ENCODE results near the gene TEDDM1.
"Not testable (repeated sequence)": the region's sequence is repeated elsewhere in the genome, so short reads cannot be mapped to it uniquely, and the experiment has no call there.

Gene TEDDM1, protein sequence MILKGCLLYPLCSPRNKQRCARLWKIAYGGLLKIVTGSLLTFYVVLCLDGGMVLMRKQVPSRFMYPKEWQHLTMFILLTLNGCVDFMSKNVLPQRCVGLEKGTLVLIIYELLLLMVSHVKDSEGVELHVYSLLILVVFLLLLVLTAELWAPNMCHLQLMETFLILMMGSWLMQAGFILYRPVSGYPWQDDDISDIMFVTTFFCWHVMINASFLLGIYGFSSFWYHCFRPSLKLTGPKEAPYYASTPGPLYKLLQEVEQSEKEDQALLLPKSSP

DNA sequence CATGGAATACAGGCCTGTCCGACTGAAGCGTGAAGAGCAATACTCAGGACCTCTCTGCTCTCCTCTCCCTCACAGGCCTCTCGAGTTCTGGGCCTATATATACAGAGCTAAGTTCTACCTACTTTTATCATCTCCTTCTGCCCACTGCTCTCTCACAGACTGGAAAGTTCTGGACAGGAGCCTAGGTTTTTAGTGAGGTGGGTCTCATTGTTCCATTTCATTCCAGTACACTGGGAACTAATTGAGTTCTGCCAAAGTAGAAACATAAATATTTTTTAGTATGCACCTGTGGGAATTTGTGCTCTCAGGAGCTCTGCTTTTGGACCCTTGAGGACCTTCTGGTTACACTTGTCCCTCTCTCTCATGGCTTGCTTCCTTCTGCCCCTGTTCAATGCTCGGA lies at the start of gene TEDDM1:
TSS of gene TEDDM1 (minus strand) at position 101 of the 400 bp plus-strand sequence. CDS start 182 bp downstream, outside the sequence.
- DNase-seq: no peak

DNA sequence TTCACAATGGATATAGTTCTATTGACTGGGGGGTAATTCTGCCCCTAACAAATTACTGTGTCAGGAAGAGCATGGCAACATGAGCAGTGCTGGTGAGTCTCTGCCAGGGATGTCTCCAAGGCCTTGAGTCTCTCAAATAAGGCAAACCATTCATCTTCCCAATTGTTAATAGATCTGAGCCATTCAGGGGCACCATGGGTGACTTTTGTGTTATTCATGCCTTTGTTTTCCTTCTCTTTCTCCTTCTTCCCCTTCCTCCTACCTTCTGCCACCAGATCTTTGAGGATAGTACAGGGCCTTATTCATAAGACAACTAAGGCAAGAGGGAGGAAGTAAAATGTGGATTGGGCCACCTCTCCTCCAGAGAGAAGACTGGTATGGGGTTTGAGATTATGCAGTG lies 49.6 kb upstream of the TEDDM1 start, which contains the start of gene RGSL1:
TSS of gene RGSL1 (plus strand) at position 60 of the 400 bp plus-strand sequence. CDS start at position 80, 20 bp downstream.
- DNase-seq: no peak

DNA sequence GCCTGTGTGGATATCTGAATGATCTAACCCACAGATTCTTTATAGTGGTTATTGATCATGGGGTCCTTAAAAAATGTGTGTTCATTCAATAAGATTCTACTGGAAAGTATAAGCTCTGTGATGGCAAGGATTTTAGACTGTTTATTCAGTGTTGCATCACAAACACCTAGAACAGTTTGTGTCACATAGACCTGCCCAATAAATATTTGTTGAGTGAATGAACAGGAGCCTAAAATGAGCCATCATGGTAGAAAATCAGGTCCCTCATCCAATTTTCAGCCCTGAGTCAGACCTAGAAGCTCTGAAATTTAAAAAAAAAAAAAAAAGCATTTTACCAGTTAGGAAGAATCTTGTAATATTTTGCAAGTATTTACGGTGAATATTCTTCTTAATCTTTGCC lies 47.2 kb upstream of the TEDDM1 start:
- no peak for DNase-seq

DNA sequence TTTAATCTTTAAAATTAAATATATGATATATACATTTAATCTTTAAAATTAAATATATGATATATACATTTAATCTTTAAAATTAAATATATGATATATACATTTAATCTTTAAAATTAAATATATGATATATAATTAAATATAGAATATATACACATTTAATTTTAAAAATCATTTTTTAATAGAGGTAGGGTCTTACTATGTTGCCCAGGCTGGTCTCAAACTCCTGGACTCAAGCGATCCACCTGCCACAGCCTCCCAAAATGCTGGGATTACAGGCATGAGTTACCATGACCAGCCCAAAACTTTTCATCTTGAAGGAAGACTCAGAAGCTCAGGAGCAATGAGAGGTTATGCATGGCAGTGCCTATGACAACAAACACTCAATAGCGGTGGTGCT lies 46.7 kb upstream of the TEDDM1 start:
- DNase-seq: not testable (repeated sequence)

DNA sequence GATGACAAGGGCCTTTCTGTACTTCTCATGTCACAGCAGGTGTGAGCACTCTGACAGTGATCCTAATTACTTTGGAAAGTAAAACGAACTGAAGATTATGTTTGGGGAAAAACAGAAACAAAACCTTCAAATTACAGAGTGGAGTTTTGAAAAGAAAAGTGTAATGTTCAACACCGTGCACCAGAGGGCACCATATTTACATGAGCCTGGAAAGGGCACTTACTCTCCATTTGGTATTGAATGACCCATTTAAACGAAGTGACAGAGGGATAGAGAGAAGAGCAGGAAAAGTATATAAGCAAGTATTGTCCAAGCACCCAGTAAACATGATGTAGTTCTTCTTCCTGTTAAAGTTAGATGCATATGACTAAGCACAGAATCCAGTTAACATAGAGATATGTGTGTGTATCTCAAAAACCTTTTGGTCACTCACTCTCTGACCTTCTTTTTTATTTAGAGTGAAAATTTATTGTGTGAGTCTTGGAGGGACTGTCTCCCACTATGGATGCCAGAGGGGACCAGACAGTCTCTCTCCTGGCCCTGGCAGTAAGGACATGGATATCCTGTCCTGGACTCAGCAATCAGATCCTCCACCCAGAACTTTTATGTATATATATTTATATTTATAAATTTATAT lies 45.7 kb upstream of the TEDDM1 start:
- peak in 1 of 2 donors; percentile 43 for DNase-seq

DNA sequence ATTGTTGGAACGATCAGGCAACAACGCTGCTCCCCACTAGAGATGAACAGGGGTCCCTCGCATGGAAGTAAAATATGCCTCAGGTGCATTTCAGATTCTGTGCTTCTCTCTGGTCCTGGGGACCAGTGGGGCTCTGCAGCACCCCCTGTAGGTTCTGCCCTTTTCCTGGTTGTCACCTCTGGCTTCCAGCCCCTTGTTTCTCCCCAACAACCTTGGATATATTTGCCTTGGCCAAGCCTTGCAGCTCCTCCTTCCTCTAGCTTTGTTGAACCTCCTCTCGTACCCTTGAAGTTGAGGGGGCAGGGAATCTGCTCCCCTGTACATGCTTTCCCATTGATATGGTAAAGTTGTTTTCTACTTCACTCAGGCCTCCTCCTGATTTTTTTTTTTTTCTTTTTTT lies 44.0 kb upstream of the TEDDM1 start:
- no peak for DNase-seq

DNA sequence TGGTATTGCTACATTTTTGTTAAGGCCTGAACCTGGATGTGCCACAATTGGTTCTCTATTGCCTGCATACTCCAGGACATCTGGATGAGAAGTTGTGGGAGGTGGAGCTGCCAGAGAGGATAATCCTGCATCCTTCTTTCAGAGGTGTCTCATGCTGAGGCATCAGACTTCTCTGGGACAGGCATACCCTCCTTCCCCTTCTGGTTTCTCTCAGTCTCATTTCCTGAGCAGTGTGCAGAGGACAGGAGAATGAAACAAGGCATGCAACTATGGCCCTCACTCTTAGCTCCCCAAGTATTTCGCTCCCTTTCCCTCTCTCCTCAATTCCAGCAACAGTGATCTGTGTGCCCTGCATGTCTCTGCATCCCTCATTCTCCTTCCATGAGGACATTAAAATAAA lies 41.9 kb upstream of the TEDDM1 start:
- DNase-seq: no peak

DNA sequence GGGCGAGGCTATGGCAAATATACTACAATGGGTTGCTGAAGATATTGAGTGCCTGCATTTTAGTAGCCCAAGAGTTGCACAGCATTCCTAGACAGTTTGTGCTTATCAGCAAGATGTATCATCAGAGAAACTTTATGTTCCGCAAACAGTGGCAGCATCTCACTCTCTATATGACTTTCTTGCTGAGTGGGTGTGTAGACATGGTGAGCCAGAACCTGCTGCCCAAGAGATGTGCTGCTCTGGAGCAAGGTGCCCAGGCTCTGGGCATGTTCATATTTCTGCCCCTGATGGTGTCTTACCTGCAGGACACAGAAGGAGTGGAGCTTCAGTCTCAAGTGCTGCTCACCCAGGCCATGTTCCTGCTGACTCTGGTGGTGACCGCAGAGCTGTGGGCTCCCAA lies 41.3 kb upstream of the TEDDM1 start:
- DNase-seq: no peak

DNA sequence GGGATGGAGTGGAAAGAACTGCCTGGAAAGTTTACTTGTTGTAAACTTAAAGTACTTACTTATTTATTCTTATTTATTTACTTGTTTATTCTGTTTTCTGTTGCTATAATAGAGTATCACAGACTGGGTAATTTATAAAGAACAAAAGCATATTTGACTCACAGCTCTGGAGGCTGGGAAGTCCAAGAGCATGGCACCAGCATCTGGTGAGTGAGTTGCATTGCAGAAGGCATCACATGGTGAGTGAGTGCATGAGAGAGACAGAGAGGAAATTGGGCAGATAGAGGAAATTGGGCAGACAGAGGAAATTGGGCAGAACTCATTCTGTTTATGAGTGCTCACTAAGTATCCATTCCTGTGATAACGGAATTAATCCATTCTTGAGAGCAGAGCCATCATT lies 37.9 kb upstream of the TEDDM1 start:
- DNase-seq: no peak

DNA sequence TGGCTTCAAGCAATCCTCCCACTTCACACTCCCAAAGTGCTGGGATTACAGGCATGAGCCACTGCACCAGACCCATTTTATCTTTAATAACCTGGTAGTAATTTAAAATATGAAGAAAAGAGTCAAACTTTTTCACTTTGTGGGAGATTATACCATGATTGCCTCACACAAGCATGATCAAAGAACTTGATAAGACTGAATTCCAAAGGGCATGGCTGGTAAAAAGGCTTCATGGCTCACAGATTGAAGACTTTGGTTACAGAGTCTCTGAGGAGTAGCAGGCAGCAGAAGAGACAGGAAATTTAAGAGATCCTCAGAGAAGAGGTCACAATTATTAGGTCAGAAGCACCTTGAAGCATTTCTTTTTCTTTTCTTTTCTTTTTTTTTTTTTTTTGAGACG lies 33.1 kb upstream of the TEDDM1 start:
- no peak for DNase-seq

DNA sequence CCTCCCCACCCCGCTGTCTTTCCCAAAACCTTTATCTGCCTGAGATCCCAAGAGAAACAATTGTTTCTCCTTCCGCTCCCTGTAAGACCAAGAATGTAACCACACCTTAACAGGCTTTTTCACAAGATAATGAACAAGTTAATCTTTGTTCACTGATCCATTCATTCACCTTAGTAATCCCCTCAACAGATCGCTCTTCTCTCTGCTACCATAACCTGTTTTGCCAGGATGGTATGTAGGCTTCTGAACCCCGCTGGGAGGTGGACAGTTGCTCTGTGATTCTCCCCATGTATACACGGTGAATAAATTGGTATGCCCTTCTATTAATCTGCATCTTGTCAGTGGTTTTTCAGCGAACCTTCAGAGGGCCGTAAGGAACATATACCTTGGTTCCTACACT lies 30.8 kb upstream of the TEDDM1 start:
- DNase-seq: no peak

DNA sequence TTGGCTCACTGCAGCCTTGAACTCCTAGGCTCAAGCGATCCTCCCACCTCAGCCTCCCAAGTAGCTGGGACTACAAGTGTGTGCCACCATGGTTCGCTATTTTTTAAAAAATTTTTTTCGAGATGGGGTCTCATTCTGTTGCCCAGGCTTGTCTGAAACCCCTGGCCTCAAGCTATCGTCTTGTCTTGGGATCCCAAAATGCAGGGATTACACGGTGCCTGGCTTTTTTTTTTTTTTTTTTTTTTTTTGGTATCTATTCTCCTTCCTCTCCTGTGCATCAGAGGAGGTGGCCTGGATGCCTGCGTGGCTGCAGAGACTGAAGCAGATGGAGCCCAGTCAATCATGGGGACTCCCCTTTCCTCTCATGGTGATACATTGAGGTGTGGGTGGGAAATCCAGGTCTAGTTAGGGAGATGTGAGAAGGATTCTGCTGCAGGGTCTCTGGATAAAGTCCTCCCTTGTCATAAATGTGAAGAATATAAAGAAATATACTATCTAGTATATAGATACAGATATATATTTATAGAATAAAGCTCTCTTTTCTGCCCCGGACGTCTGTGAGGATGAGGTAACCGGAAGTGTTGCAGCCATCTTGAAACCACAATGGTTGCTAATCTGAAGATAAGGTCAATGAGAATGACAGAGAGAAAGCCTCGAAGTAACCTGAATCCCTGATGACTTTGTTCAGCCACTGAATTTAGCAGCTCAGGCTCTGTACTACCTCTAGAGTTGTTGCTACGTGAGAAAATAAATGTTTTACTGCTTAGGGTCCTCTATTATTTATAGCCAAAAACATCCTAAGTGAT lies 30.0 kb upstream of the TEDDM1 start:
- DNase-seq: peak; percentile 21 to 57

DNA sequence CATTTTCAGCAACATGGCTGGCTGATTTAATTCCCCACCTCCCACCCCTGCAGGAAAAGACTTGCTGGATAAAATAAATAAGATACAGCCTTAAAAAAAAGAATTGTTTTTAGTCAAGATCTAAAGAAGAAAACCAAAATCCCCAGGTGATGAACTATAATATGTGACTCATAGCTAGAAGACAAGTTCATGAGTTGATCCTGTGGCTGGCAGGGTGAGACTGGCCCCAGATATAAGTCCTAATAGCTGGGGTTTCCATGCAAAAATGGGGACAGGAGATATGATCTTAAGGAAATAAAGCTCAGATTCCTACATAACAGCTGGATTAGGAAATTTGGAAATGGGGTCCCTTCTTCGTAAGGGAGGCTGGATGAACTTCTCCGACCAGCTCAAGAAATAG lies 27.6 kb upstream of the TEDDM1 start:
- DNase-seq: no peak

DNA sequence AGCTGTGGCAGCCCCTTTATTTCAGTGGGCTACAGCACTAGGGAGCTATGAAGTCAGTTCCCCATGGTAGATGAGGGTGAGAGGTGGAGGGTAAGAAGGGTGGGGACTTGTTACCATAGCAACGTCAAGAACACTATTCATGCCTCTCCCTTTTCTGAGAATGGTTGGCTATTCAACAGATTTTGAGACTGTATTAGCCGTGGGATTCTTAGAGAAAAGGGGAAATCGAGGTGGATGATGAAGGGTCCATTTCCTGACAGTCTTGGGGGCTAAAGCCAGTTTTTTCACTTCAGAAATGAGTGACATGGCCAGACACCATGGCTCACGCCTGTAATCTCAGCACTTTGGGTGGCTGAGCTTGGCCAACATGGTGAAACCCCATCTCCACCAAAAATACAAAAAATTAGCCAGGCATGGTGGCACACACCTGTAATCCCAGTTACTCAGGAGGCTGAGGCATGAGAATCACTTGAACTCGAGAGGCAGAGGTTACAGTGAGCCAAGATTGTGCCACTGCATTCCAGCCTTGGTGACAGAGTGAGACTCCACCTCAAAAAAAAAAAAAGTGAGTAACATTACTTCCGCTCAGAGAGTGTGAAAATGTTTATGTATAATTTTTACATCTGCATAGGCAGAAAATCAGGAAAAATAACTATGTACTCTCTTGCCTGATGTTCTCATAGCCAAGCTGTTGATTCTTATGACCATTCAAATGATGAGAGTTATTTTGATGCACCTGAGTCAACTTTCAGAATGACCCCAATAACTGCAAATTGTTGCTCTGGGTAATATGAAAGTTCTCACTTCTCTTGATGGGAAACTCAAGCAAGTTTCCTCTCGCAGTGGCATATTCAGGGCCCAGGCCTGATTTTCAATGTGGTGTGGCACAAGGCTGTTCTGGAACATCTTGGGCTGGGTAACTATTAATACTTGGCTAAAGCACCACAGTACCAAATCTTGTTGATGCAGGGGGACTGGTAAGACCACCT lies 26.3 kb upstream of the TEDDM1 start:
- no peak for DNase-seq

DNA sequence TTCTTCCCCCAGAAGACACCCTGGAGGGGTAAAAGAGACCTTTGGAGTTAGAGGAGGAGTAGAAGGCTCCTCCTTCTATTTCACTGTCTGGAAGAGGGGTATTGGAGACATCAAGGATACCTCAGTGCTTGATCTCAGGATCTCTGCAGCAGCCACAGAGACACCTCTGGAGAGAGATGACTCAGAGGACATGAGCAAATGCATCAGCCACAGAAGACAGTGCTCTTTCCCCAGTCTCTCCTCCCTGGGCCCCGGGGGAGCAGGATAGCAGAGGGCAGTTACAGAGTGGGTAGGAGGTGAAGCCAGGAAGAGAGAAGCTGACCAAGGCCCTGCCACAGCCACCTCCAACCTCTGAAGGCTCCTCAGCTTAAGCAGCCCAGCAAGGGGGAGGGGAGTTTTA lies 15.3 kb upstream of the TEDDM1 start:
- DNase-seq: no peak

DNA sequence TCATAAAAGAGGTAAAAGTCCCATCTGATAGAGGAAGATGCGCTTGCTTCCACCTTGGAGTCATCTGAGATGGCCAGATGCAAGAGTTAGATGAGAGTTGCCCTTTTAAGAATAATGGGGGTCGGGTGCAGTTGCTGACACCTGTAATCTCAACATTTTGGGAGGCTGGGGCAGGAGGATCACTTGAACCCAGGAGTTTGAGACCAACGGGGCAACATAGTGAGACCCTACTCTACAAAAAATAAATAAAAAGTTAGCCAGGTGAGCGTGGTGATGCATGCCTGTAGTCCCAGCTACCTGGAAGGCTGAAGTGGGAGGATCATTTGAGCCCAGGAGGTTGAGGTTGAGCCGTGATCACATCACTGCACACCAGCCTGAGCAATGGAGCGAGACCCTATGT lies 13.5 kb upstream of the TEDDM1 start:
- no peak for DNase-seq

DNA sequence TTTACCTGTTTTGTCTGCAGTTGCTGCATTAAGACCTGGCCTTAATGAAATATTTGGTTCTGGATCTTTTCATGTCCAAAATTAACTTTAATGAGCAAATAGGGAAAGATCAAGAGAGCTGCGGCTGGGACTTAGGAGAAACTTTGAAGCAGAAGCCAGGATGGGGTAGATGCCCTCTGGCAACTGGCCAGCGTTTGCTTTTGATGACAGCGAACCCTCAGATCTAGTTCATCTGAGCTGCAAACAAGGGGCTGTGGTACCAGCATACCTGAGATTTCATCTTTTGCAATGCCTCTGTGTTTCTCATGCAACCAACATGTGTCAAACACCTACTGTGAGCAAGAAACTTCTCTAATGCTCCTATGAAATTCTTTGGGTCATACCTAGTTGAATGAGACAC lies 13.0 kb upstream of the TEDDM1 start:
- DNase-seq: no peak

DNA sequence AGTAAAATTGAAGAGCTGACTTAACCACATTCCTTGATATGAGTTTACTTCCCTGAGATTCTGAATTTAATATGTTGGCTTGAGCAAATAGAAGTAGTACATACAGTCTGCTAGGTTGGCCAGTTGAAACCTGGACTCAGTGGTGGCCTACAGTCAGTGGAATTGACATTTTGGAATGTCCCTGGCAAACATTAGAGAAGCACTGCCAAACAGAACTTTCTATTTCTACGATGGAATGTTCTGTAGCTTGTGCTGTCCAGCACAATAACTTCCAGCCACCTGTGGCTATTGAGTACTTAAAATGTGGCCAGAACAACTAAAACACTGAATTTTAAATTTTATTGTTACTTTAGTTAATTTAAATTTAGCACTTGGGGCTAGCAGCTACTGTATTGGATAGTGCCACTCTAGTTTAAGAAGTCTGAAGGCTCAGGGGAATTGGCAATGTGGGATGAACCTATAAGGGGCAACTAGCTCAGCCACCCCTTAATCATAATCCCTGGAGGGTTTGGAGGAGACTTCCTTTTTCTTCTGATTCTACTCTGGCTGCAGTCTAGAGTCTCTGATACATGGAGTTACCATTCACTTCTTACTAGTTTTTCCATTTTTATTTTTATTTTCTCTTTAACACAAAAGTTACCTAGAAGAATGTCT lies 10.3 kb upstream of the TEDDM1 start:
- DNase-seq: no peak

DNA sequence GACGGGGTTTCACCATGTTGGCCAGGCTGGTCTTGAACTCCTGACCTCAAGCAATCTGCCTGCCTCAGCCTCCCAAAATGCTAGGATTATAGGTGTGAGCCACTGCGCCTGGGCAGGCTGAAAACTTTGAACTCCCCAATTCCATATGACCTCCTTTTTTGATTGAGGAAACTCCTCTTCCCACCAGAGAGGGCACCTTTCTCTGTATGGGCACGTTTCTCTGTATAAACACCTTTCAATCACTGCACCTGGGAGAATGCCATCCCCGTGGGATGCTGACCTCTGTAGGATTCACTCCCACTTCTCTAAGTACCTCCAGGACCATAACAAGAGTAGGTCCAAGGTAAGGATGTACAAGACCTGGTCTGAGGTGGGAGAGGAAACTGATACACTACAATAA lies 9.7 kb upstream of the TEDDM1 start:
- DNase-seq: no peak

DNA sequence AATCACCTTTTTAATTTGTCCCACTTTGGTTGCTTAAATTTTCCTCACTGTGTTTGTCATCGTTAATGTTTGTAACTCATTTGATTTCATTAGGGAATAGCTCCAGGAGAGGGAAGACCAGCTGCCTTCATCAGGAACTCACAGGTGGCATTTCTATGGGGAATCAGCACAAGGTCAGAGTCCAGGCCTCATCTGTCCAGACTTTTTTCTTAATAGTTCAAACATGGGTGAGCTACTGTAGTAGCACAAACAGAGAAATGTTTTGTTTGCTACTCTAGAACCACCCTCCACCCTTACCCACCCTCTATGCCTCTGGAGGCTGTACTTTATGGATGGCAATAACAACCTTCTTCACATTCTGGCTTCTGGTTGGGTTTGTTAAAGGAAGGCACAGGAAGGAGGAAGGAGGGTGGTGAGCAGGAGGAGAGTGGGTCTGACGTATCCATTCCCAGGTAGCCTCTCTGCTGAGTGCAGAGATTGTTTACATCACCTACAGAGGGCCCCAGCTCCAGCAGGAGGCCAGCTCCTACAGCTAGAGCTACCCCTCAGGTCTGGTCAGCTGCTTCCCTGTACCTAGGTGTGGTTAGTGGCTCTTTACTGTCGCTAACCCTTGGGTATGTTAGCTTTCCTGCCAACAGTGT lies 8.1 kb upstream of the TEDDM1 start:
- DNase-seq: no peak

DNA sequence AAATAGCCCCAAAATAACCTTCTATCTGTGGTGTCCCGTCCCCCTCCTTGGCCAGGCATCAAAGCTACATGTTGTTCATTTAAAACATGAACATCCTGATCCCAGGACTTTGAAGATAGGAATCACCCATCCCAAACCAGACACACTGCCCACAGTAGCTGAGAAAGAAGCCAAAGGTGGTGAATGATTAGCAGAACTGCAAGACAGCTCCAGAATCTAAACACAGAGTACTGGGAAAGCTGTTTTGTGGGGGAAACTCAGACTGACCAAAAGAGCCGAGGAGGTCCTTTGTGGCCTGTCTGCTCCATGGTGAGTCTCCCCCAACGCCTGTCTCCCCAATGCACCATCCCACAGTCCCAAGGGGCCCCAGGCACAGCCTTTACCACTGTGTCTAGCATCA lies 7.3 kb upstream of the TEDDM1 start:
- DNase-seq: no peak

DNA sequence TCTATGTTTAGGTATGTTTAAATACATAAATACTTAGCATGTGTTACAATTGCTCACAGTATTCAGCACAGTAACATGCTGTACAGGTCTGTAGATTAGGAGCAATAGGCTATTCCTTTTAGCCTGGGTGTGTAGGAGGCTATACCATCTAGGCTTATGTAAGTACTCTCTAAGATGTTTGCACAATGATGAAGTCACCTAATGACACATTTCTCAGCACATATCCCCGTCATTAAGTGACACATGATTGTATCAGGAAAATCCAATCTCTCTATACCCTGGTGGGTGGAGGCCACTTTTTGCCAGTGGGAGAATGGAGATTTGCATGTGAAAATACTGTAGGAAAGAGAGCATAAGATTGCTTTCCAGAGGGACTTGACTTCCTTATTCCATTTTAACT lies 5.5 kb upstream of the TEDDM1 start:
- DNase-seq: no peak

All from CD4-positive, alpha-beta T cell treated with Interleukin-4 for 1 hour (primary cell).